Neuronal stem cell (in vitro differentiated cells): ENCODE measurements around the gene TPST1.

Experiments used
- DNase-seq: peaks from one replicate; pipeline ENCODE4 v3.0.0-alpha.2; 2013; ENCODE audit warnings: low spot score
- H2AFZ ChIP-seq: one replicate; pipeline ENCODE4 v1.6.1; 2013; ENCODE audit warnings: mild to moderate bottlenecking, low read length, inconsistent platforms
- H2AK5ac ChIP-seq: 2 replicates; pipeline ENCODE4 v1.6.1; 2013; ENCODE audit warnings: low read depth, mild to moderate bottlenecking, inconsistent platforms, low read length, moderate library complexity, mixed read lengths
- H2BK120ac ChIP-seq: 2 replicates; pipeline ENCODE4 v1.6.1; 2013; ENCODE audit warnings: low read depth, mild to moderate bottlenecking, inconsistent platforms, low read length, moderate library complexity, mixed read lengths
- H2BK12ac ChIP-seq: one replicate; pipeline ENCODE4 v1.6.1; 2013; ENCODE audit warnings: low read length, inconsistent platforms
- H2BK15ac ChIP-seq: 2 replicates; pipeline ENCODE4 v1.6.1; 2013; ENCODE audit warnings: mild to moderate bottlenecking, low read length, inconsistent platforms, mixed read lengths
- H2BK5ac ChIP-seq: one replicate; pipeline ENCODE4 v1.6.1; 2013; ENCODE audit warnings: inconsistent platforms, mild to moderate bottlenecking, low read length, moderate library complexity
- H3K14ac ChIP-seq: one replicate; pipeline ENCODE4 v1.6.1; 2013; ENCODE audit warnings: low read length, inconsistent platforms
- H3K18ac ChIP-seq: 2 replicates; pipeline ENCODE4 v1.6.1; 2013; ENCODE audit warnings: low read length, inconsistent platforms
- H3K23ac ChIP-seq: 2 replicates; pipeline ENCODE4 v1.6.1; 2013; ENCODE audit warnings: low read depth, mild to moderate bottlenecking, mixed read lengths, low read length, inconsistent platforms; ENCODE audit not compliant: poor library complexity
- H3K27ac ChIP-seq: replicated peaks from 3 replicates; pipeline ENCODE4 v1.5.1; 2013; ENCODE audit warnings: low read length, inconsistent platforms
- H3K27me3 ChIP-seq, 3 experiments: 2 replicates each; pipeline ENCODE4 v1.6.1; 2013; ENCODE audit warnings: low read length in 3 of 3, mild to moderate bottlenecking in 2 of 3, inconsistent platforms in 1 of 3, low read depth in 1 of 3, mixed read lengths in 1 of 3, moderate library complexity in 1 of 3; ENCODE audit not compliant: control insufficient read depth in 3 of 3, insufficient read depth in 3 of 3
- H3K36me3 ChIP-seq, 2 donors: replicated peaks in 1 of 2; 2 replicates each; pipeline ENCODE4 v1.6.1; 2013; ENCODE audit warnings: low read length in 2 of 2; ENCODE audit not compliant: control insufficient read depth in 2 of 2, insufficient read depth in 2 of 2
- H3K4ac ChIP-seq: 2 replicates; pipeline ENCODE4 v1.6.1; 2013; ENCODE audit warnings: inconsistent platforms, mild to moderate bottlenecking, low read length, moderate library complexity
- H3K4me1 ChIP-seq, 2 donors: 1 replicate in 1 of 2; 2 replicates in 1 of 2; pipeline ENCODE4 v1.6.1; 2013; ENCODE audit warnings: low read length in 2 of 2, low read depth in 1 of 2; ENCODE audit not compliant: control insufficient read depth in 2 of 2, insufficient read depth in 1 of 2
- H3K4me2 ChIP-seq: one replicate; pipeline ENCODE4 v1.6.1; 2013; ENCODE audit warnings: mild to moderate bottlenecking, low read length, inconsistent platforms; ENCODE audit not compliant: insufficient read depth, poor library complexity, severe bottlenecking
- H3K4me3 ChIP-seq, 2 donors: 2 replicates each; pipeline ENCODE4 v1.5.1; 2013; ENCODE audit warnings: low read length in 2 of 2, mild to moderate bottlenecking in 2 of 2, inconsistent platforms in 1 of 2, moderate library complexity in 1 of 2
- H3K79me1 ChIP-seq: one replicate; pipeline ENCODE4 v1.6.1; 2013; ENCODE audit warnings: low read depth, mild to moderate bottlenecking, inconsistent platforms, low read length, moderate library complexity
- H3K9ac ChIP-seq: one replicate; pipeline ENCODE4 v1.6.1; 2013; ENCODE audit warnings: mild to moderate bottlenecking, low read depth, low read length, inconsistent platforms; ENCODE audit not compliant: poor library complexity
- H3K9me3 ChIP-seq, 2 donors: replicated peaks in 1 of 2; 2 replicates each; pipeline versions ENCODE3 to v1.6.1; 2013; ENCODE audit warnings: low read length in 2 of 2, mild to moderate bottlenecking in 2 of 2, inconsistent platforms in 1 of 2, low read depth in 1 of 2, mixed read lengths in 1 of 2, moderate library complexity in 1 of 2; ENCODE audit not compliant: control insufficient read depth in 2 of 2, insufficient read depth in 1 of 2
- H4K8ac ChIP-seq: one replicate; pipeline ENCODE4 v1.6.1; 2013; ENCODE audit warnings: low read depth, mild to moderate bottlenecking, inconsistent platforms, low read length, moderate library complexity
- H4K91ac ChIP-seq: one replicate; pipeline ENCODE4 v1.6.1; 2013; ENCODE audit warnings: low read length, low read depth, mild to moderate bottlenecking, inconsistent platforms; ENCODE audit not compliant: poor library complexity
- WGBS, 2 donors: extraction: QIAGEN DNeasy Blood & Tissue Kit; methylation state at CpG; one replicate each; pipeline ENCODE4 v1.1.7; 2013; ENCODE audit warnings: missing lambda C conversion rate in 2 of 2, mixed read lengths in 1 of 2; ENCODE audit not compliant: insufficient read length in 2 of 2, insufficient replicate concordance in 1 of 2; ENCODE audit errors: extremely low coverage in 2 of 2; 5-methylcytosine and 5-hydroxymethylcytosine counted together

Gene TPST1

GRCh38 chr7:66344166-66344565 lies 139.0 kb downstream of the TPST1 start:
- no peak overlapping the region for H3K4ac ChIP-seq
- no CpG with 5 or more reads among the region's 1 CpG for WGBS, 2 donors
- no peaks in the 10 kb centered on the region for H3K36me3 ChIP-seq
- no peaks in the 10 kb centered on the region for H3K4me1 ChIP-seq
- no peaks in the 10 kb centered on the region for H3K79me1 ChIP-seq
- no peak overlapping the region for H2AFZ ChIP-seq
- H3K4me2 ChIP-seq = no peak overlapping the region
- no peak overlapping the region for H2BK12ac ChIP-seq
- no peak overlapping the region for H4K8ac ChIP-seq
- H3K27ac ChIP-seq = no peak overlapping the region
- H3K27me3 ChIP-seq = no peaks in the 10 kb centered on the region
- DNase-seq = no peak
- H3K9ac ChIP-seq = no peak overlapping the region
- H3K14ac ChIP-seq = no peak overlapping the region
- peaks cover 0 to 10% of the 10 kb centered on the region in 2 donors for H3K9me3 ChIP-seq
- H3K23ac ChIP-seq = no peak overlapping the region
- no peak overlapping the region for H2AK5ac ChIP-seq
- H2BK120ac ChIP-seq = no peak overlapping the region
- H2BK5ac ChIP-seq = no peak overlapping the region
- no peak overlapping the region for H2BK15ac ChIP-seq
- H3K4me3 ChIP-seq = no peak overlapping the region
- no peak overlapping the region for H3K18ac ChIP-seq
- H4K91ac ChIP-seq = no peak overlapping the region

GRCh38 chr7:66348531-66348930 lies 143.4 kb downstream of the TPST1 start:
- no peak overlapping the region for H2BK12ac ChIP-seq
- no CpG with 5 or more reads among the region's 4 CpGs for WGBS, 2 donors

GRCh38 chr7:66348959-66349358 lies 143.8 kb downstream of the TPST1 start:
- Histone ChIP-seq H3K4me3 (no peak overlapping the region), H3K4ac (no peak overlapping the region), H2BK12ac (no peak overlapping the region), H2BK120ac (no peak overlapping the region), H3K9me3 (no peaks in the 10 kb centered on the region), H3K36me3 (peaks cover 0 to 3% of the 10 kb centered on the region in 2 donors), H4K91ac (no peak overlapping the region), H2BK5ac (no peak overlapping the region), H2AFZ (no peak overlapping the region), H3K27me3 (no peaks in the 10 kb centered on the region), H3K9ac (no peak overlapping the region), H3K27ac (no peak overlapping the region), H4K8ac (no peak overlapping the region), H3K4me2 (no peak overlapping the region), H2AK5ac (no peak overlapping the region), H3K23ac (no peak overlapping the region), H2BK15ac (no peak overlapping the region), H3K14ac (no peak overlapping the region), H3K79me1 (no peaks in the 10 kb centered on the region), H3K4me1 (peaks cover 0 to 4% of the 10 kb centered on the region in 2 donors), H3K18ac (no peak overlapping the region)
- WGBS, 2 donors = no CpG with 5 or more reads among the region's 6 CpGs
- no peak for DNase-seq

More at GRCh38 chr7:66348531-66348930, 143.4 kb downstream of the TPST1 start:
- no peak overlapping the region for H3K9ac ChIP-seq
- H3K4me2 ChIP-seq = no peak overlapping the region
- no peak overlapping the region for H3K18ac ChIP-seq
- H3K36me3 ChIP-seq = no peaks in the 10 kb centered on the region
- no peak overlapping the region for H2BK15ac ChIP-seq
- no peak overlapping the region for H3K14ac ChIP-seq
- no peak overlapping the region for H2AFZ ChIP-seq
- no peak overlapping the region for H4K8ac ChIP-seq
- H3K4me1 ChIP-seq = peaks cover 0 to 4% of the 10 kb centered on the region in 2 donors
- H3K23ac ChIP-seq = no peak overlapping the region
- H3K4ac ChIP-seq = no peak overlapping the region
- no peak overlapping the region for H3K4me3 ChIP-seq
- no peaks in the 10 kb centered on the region for H3K9me3 ChIP-seq
- no peak overlapping the region for H2AK5ac ChIP-seq
- no peaks in the 10 kb centered on the region for H3K79me1 ChIP-seq
- no peaks in the 10 kb centered on the region for H3K27me3 ChIP-seq
- H2BK5ac ChIP-seq = no peak overlapping the region
- no peak overlapping the region for H4K91ac ChIP-seq
- no peak for DNase-seq
- no peak overlapping the region for H3K27ac ChIP-seq
- no peak overlapping the region for H2BK120ac ChIP-seq

- no peak overlapping the region for H3K4me3 ChIP-seq
These were observed 146.9 kb downstream of the TPST1 start for GRCh38 chr7:66352071-66352470.

More at GRCh38 chr7:66352071-66352470, 146.9 kb downstream of the TPST1 start:
- H2AFZ ChIP-seq = no peak overlapping the region
- H3K18ac ChIP-seq = no peak overlapping the region
- H2BK15ac ChIP-seq = no peak overlapping the region
- H3K27ac ChIP-seq = no peak overlapping the region
- H2BK120ac ChIP-seq = no peak overlapping the region
- no peaks in the 10 kb centered on the region for H3K79me1 ChIP-seq
- H3K4me2 ChIP-seq = no peak overlapping the region
- H3K4me1 ChIP-seq = peaks cover 0 to 4% of the 10 kb centered on the region in 2 donors
- H3K4ac ChIP-seq = no peak overlapping the region
- no peak overlapping the region for H4K91ac ChIP-seq
- no peak for DNase-seq
- H2BK12ac ChIP-seq = no peak overlapping the region
- no peaks in the 10 kb centered on the region for H3K27me3 ChIP-seq
- no peak overlapping the region for H3K9ac ChIP-seq
- H3K36me3 ChIP-seq = peaks cover 0 to 15% of the 10 kb centered on the region in 2 donors
- WGBS, 2 donors = no CpG with 5 or more reads among the region's 4 CpGs
- no peaks in the 10 kb centered on the region for H3K9me3 ChIP-seq
- H2AK5ac ChIP-seq = no peak overlapping the region
- no peak overlapping the region for H4K8ac ChIP-seq
- no peak overlapping the region for H3K14ac ChIP-seq
- no peak overlapping the region for H2BK5ac ChIP-seq
- H3K23ac ChIP-seq = no peak overlapping the region
